ENCODE measurements around the gene GLIS1. TPM values are rescaled to one million over a fixed set of nuclear protein-coding genes. Genes with fewer than 3 reads are reported as not detected.

Gene GLIS1
- polyA plus RNA-seq, 3 donors, result 0.22 to 3.7 (median 0.56) TPM

GRCh38 chr1:53700776-53701175 lies 38.2 kb downstream of the GLIS1 start:
- H3K27ac ChIP-seq (ENCODE audit: low read depth, low read length), result no peak overlapping the region
- WGBS, 3 donors, result 83 to 91% (median 91%) methylated on average over 3 of the region's 3 CpGs

- H3K27ac ChIP-seq (ENCODE audit: low read depth, low read length), result no peak overlapping the region
- WGBS, 3 donors, result 86 to 93% (median 87%) methylated on average over 8 of the region's 8 CpGs
Measured at GRCh38 chr1:53699981-53700380, 39.0 kb downstream of the GLIS1 start.

GRCh38 chr1:53698384-53698980 lies 40.5 kb downstream of the GLIS1 start:
- 67 to 78% (median 73%) methylated on average over 7 of the region's 7 CpGs for WGBS, 3 donors

GRCh38 chr1:53697721-53698383 lies 41.1 kb downstream of the GLIS1 start:
- 30 to 46% (median 35%) methylated on average over 14 of the region's 14 CpGs for WGBS, 3 donors
- H3K27ac ChIP-seq (ENCODE audit: low read depth, low read length), result no peak overlapping the region

More at GRCh38 chr1:53698384-53698980, 40.5 kb downstream of the GLIS1 start:
- no peak overlapping the region for H3K27ac ChIP-seq (ENCODE audit: low read depth, low read length)

GRCh38 chr1:53696990-53697389 lies 42.0 kb downstream of the GLIS1 start:
- WGBS, 3 donors, result 70 to 87% (median 86%) methylated on average over 2 of the region's 2 CpGs
- H3K27ac ChIP-seq (ENCODE audit: low read depth, low read length), result no peak overlapping the region

GRCh38 chr1:53696571-53696970 lies 42.4 kb downstream of the GLIS1 start:
- 82 to 91% (median 89%) methylated on average over 11 of the region's 11 CpGs for WGBS, 3 donors
- no peak overlapping the region for H3K27ac ChIP-seq (ENCODE audit: low read depth, low read length)

- 85 to 91% (median 86%) methylated on average over 5 of the region's 5 CpGs for WGBS, 3 donors
- H3K27ac ChIP-seq (ENCODE audit: low read depth, low read length), result no peak overlapping the region
Measured at GRCh38 chr1:53696051-53696450, 42.9 kb downstream of the GLIS1 start.

- H3K27ac ChIP-seq (ENCODE audit: low read depth, low read length), result no peak overlapping the region
- WGBS, 3 donors, result 78 to 84% (median 79%) methylated on average over 8 of the region's 8 CpGs
Measured at GRCh38 chr1:53695116-53695515, 43.8 kb downstream of the GLIS1 start.

- WGBS, 3 donors, result 88 to 97% (median 92%) methylated on average over 10 of the region's 10 CpGs
Measured at GRCh38 chr1:53694718-53695091, 44.3 kb downstream of the GLIS1 start.

GRCh38 chr1:53693773-53694717 lies 44.9 kb downstream of the GLIS1 start:
- WGBS, 3 donors, result 73 to 75% (median 74%) methylated on average over 22 of the region's 22 CpGs
- H3K27ac ChIP-seq (ENCODE audit: low read depth, low read length), result no peak overlapping the region

More at GRCh38 chr1:53694718-53695091, 44.3 kb downstream of the GLIS1 start:
- H3K27ac ChIP-seq (ENCODE audit: low read depth, low read length), result no peak overlapping the region

- no peak overlapping the region for H3K27ac ChIP-seq (ENCODE audit: low read depth, low read length)
- WGBS, 3 donors, result 48% methylated on average over 8 of the region's 8 CpGs
Measured at GRCh38 chr1:53693339-53693738, 45.6 kb downstream of the GLIS1 start.

GRCh38 chr1:53691326-53691725 lies 47.6 kb downstream of the GLIS1 start:
- no peak overlapping the region for H3K27ac ChIP-seq (ENCODE audit: low read depth, low read length)
- WGBS, 3 donors, result 75 to 88% (median 75%) methylated on average over 7 of the region's 7 CpGs

- WGBS, 3 donors, result 83 to 90% (median 88%) methylated on average over 11 of the region's 11 CpGs
- H3K27ac ChIP-seq (ENCODE audit: low read depth, low read length), result no peak overlapping the region
Measured at GRCh38 chr1:53690411-53690810, 48.6 kb downstream of the GLIS1 start.

- 76 to 83% (median 81%) methylated on average over 12 of the region's 12 CpGs for WGBS, 3 donors
- no peak overlapping the region for H3K27ac ChIP-seq (ENCODE audit: low read depth, low read length)
Measured at GRCh38 chr1:53689736-53690326, 49.1 kb downstream of the GLIS1 start.

GRCh38 chr1:53689223-53689622 lies 49.7 kb downstream of the GLIS1 start:
- WGBS, 3 donors, result 66 to 90% (median 90%) methylated on average over 4 of the region's 4 CpGs
- H3K27ac ChIP-seq (ENCODE audit: low read depth, low read length), result no peak overlapping the region

- H3K27ac ChIP-seq (ENCODE audit: low read depth, low read length), result no peak overlapping the region
- WGBS, 3 donors, result 62 to 71% (median 71%) methylated on average over 10 of the region's 10 CpGs
Measured at GRCh38 chr1:53688381-53689102, 50.4 kb downstream of the GLIS1 start.

- no peak overlapping the region for H3K27ac ChIP-seq (ENCODE audit: low read depth, low read length)
- WGBS, 3 donors, result 81 to 87% (median 86%) methylated on average over 19 of the region's 19 CpGs
Measured at GRCh38 chr1:53687901-53688300, 51.1 kb downstream of the GLIS1 start.

GRCh38 chr1:53687426-53687825 lies 51.5 kb downstream of the GLIS1 start:
- no peak overlapping the region for H3K27ac ChIP-seq (ENCODE audit: low read depth, low read length)
- WGBS, 3 donors, result 70 to 86% (median 85%) methylated on average over 14 of the region's 14 CpGs
